Stimulated activated CD8-positive, alpha-beta memory T cell treated with anti-CD3 and anti-CD28 coated beads, Interleukin-7, amount 100 ng/mL, for 1 hour (primary cell): Measurements from ENCODE around the gene PLAAT4.
"Not testable (repeated sequence)": the region's sequence is repeated elsewhere in the genome, so short reads cannot be mapped to it uniquely, and the experiment has no call there.

Source experiments
- DNase-seq, 2 donors: peaks; one replicate each; pipeline ENCODE4 v3.0.0-alpha.2; 2020; ENCODE audit warnings: low read depth in 2 of 2

PLAAT4 gene

DNA sequence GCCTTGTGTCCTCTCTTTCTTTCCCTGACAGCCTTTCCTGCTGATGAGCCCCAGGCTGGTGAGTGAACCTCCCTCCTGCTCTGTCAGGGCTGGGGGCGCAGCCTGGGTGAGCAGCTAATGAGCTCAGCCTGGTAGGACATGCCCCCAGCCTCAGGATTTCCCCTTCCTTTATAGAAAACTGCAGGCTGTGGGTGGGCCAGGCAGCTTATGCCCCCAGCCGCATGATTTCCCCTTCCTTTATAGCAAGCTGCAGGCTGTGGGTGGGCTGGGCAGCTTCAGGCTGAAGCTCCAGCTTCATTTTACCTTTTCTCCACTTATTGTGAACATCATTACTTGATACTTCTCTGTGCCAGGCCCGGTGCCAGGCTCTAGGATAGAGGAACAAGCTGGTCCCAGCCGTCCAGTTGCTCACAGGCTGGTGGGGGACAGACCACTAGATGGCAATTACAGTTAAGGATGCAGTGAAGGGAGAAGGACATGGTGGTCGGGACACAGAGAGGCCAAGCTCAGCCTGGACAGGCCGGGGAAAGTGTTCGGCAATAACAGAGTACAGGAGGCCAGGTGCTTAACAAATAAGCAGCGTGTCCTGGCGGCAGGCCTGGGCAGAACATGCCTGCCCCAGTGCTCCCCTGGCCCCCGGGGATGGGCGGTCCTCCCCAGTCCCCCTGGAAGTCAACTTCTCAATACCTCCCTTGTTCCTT is 25.4 kb upstream of the PLAAT4 start:
- no peak for DNase-seq

DNA sequence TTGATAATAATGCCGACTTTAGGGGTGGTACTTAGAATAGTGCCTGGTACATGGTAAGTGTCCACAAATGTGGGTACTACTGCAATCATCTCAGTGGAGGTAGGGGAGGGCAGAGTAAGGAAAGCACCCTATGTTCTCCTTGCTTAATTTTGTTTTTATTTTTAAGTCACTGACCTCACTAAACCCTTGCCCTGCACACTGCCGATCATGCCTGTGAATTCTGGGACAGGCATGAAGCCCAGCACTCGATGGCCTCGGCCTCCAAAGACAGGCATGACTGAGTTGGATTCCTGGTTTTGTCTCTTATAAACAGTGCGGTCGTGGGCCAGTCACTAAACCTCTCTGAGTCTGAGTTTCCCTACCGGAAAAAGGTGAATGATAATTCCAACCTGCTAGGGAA is 23.8 kb upstream of the PLAAT4 start:
- DNase-seq, result no peak

DNA sequence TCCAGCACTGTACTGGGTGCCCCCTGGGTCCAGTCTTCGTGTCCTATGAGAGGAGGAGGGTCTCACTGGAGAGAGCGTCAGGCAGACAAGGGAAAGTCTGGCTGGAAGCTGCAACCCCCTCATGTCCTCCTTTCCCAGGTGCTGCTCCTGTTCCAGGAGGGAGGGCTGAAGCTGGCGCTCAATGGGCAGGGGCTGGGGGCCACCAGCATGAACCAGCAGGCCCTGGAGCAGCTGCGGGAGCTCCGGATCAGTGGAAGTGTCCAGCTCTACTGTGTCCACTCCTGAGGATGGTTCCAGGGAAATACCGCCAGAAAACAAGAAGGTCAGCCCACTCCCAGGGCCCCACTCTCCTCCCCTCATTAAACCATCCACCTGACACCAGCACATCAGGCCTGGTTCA is 20.5 kb upstream of the PLAAT4 start:
- DNase-seq, result no peak

DNA sequence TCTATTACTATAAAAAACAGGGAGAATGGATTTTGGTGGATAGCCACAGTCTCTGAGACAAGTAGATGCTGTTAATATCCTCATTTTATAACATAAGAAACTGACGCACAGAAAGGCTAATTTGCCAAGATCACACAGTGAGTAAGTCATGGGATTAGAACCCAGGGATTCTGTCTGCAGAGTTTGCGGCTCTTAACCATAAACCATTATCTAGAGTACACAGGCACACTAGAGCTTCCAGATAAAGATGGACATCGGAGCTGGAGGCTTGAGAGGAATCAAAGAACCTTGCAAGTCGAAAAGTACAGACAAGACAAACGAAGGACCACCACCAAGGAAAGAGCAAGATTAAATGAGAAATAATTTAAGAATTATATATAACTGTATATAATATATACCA is 19.5 kb upstream of the PLAAT4 start:
- no peak for DNase-seq

GRCh38 chr11:63518548-63518947 is 18.1 kb upstream of the PLAAT4 start:
- no peak for DNase-seq

- DNase-seq, result no peak
These were observed 15.9 kb upstream of the PLAAT4 start for GRCh38 chr11:63520606-63521170.

DNA sequence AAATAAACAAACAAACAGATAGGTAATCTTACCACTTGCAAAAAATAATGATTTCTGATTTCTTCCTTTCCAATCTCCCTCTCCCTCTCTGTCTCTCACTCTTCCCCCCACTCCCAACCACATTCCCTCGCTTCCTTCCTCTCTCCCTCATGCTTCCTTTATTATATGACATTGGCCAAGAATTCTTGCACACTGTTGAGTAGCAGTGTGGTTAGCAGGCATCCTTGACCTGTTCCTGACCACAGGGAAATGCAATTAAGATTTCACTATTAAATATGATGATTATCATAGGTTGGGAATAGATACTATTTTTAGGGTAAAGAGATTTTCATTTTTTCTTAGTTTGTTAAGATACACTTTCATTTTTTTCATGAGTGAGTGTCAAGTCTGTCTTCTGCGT is 14.7 kb upstream of the PLAAT4 start:
- DNase-seq, result no peak

- no peak for DNase-seq
These were observed 13.5 kb upstream of the PLAAT4 start for GRCh38 chr11:63523151-63523550.

DNA sequence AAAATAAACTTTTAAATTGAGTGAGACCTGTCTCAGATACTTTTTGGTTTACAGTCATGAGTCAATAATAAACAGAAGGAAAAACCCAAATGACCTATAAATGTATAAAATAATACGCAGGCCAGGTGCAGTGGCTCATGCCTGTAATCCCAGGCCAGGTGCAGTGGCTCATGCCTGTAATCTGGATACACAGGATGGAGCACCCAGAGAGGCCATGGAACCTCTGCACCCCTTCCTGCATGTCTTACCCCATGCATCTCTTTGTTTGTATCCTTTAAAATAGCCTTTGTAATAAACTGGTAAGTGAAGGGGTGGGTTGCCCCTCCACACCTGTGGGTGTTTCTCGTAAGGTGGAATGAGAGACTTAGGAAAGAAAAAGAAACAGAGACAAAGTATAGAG is 8.9 kb upstream of the PLAAT4 start:
- no peak for DNase-seq

DNA sequence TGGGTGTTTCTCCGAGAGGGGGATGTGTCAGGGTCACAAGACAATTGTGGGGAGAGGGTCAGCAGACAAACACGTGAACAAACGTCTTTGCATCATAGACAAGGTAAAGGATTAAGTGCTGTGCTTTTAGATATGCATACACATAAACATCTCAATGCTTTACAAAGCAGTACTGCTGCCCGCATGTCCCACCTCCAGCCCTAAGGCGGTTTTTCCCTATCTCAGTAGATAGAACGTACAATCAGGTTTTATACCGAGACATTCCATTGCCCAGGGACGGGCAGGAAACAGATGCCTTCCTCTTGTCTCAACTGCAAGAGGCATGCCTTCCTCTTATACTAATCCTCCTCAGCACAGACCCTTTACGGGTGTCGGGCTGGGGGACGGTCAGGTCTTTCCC is 8.5 kb upstream of the PLAAT4 start:
- not testable (repeated sequence) for DNase-seq

GRCh38 chr11:63528729-63529278 is 7.8 kb upstream of the PLAAT4 start:
- not testable (repeated sequence) for DNase-seq

DNA sequence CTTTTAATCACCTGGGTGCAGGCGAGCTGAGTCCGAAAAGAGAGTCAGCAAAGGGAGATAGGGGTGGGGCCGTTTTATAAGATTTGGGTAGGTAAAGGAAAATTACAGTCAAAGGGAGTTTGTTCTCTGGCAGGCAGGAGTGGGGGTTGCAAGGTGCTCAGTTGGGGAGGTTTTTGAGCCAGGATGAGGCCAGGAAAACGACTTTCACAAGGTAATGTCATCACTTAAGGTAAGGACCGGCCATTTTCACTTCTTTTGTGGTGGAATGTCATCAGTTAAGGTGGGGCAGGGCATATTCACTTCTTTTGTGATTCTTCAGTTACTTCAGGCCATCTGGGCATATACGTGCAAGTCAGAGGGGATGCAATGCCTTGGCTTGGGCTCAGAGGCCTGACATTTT is 7.2 kb upstream of the PLAAT4 start:
- DNase-seq, result not testable (repeated sequence)

DNA sequence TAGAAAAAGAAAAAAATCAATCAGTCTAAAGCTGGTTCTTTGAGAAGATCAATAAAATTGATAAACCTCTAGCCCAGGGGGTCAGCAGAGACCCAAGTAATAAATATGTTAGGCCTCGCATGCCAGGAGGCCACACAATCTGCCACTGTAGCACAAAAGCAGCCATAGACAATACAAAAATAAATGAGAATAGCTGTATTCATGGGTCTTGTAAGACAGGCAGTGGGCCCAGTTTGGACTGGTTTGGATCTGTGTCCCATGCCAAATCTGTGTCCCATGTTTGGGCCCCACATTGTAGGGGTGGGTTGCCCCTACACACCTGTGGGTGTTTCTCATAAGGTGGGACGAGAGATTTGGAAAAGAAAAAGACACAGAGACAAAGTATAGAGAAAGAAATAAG is 6.6 kb upstream of the PLAAT4 start:
- no peak for DNase-seq

DNA sequence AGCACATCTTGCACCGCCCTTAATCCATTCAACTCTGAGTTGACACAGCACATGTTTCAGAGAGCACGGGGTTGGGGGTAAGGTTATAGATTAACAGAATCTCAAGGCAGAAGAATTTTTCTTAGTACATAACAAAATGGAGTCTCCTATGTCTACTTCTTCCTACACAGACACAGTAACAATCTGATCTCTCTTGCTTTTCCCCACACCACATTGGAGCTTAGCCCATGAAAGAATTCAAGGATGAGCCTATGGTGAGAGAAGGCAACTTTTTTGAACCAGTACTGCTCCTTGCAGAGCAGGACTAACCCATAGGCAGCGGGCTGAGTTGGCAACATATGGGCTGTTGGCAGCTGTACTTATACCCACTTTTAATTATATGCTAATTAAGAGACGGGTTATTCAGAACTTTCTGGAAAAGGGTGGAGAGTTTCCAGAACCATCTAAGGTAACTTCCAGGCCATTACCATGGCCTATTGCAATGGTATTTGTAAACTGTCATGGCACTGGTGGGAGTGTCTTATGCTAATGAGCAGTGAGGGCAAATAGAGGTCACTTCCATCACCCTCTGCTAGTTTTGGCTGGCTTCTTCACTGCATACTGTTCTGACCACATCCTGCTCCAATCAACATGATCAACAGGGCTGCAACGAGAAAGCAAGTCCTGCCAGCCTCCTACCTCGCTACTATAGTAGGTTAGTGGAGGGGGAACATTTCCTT is 5.4 kb upstream of the PLAAT4 start:
- DNase-seq, result not testable (repeated sequence)

DNA sequence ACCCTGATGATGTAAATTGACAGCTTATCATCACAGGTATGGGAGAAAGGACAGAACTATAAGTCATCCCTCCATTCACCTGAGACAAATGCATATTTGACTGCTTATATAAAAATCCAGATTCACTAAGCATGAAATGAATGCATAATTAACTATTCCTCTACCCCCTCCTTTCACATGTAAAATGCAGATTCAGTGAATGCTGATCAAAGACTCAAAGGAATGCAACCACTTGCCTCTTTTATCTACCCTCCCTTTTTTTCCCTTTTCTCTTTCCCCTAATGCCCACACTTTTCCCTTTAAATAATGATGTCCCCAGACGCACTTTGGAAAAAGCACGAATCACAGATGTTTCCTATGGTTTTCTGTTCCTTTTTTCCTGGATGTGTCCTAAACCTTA is 4.5 kb upstream of the PLAAT4 start:
- no peak for DNase-seq

DNA sequence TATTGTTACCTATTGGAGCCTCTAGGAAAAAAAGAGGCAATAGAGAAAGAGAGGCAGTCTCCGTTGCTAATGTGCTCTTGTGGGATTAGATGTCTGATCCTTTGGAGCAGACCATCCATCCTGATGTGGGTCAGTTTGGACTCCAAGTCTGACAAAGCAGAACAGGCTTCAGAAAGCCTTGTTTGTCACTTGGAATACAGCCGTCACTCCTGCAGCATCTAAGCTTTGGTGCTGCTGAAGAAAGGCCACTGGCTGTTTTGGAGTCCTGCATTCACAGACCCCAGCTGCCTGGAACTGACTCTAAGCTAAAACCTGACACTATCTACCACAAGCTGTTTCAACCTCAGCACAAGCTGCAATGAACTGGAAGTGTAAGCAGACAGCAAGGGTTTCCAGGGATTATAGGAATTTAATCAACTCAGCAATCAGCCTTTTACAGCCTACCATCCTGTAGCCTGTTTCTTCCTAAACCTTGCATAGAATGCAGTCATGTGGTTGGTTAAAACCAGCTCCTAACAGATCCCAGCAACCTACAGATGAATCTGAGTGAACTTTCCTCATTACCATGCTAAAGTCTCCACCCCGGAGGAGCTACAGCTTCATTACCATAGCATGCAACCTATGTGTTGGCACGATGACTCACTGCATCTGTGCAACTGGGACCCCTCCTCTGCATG is 3.7 kb upstream of the PLAAT4 start:
- DNase-seq, result no peak

DNA sequence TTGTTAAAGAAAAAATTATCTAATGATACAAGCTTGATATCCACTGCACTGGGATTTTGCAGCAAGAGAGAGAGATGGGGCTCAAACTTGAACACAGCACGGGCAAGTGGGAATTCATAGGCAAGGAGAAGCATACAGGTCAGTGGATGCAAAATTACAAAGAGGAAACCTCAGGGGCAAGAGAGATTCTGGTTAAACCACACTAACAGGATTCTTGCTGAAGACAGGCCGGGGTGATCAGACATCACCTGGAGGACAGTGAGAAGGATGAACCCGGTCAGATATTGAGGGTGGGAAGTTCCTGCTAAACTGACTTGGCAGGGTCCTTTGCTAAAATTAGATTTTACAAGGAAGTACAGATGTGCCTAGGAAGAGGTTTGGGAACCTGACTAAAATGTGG is 2.5 kb upstream of the PLAAT4 start:
- DNase-seq, result no peak

GRCh38 chr11:63534895-63535461 is 1.6 kb upstream of the PLAAT4 start:
- DNase-seq, result no peak

DNA sequence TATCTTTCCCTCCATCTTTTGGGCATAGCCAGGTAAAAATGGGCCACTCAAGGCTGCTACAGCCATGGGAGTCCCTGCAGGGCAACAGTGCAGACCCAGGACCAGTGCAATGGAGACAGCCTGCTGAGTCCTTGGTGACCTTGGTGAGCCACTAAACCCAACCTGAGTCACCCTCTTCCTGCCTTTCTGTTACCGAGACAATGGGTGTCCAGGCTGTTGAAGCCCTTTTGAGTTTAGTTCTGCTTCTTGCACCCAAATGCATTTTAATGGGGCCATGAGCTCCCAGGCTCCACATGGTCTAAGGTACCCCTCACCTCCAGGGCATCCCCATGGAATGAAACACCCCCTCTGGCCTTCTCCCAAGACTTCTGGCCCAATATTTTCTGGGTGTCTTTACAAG is 874 bp upstream of the PLAAT4 start:
- no peak for DNase-seq

DNA sequence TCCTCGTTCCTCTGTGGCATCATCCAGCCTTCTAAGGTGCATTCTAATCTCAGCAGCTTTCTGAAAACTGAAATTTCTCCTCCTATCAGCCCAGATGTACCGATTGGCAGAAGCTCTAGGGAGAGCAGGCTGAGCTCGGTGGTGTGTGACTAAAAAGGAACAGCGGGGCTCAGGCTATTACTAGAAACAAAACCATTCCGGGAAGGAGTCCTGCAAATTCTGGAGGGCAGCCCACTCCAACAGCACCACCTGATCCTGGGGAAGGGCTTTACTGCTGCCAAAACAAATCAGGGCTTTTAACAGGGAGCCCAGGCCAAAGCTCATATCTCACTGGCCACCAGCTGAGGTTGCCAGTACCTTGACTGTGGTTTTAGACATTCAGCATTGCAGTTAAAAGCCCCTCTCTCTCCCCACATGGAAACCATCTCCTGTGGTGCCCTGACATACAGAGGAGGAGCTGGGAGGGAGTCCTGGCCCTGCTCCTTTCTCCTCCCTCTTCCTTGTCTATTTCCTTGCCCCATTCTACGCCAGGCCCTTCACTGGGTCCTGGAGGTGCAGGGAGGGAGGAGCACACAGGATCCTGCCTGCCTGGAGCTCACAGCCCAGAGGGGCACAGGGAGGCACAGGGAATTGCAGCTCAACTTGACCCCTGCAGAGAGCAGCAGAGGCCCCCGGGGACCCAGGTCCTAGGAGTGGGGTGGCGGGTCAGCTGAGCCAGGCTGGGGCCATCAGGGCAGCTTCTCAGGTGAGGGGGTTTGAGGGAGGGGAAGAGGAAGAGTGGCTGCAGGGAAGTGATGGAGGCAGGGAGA is 889 bp downstream of the PLAAT4 start:
- no peak for DNase-seq

DNA sequence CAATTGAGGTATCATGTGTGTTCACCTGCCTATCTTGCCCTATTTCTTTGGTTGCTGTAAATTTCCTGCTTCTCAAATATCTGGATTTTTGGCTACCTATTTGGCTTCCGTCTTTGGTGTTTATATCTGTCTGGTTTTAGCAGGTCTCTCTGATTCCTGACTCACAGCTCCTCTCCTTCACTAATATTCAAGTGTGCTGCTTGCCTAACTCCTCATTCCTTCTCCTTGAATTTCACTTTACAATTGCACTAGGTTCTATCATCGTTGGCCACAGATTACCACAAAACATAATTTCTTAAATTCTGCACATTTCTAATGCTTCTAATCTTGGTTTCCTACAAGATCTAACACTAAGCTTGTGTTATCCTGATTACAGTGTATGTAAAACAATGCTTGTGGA is 5.9 kb downstream of the PLAAT4 start:
- not testable (repeated sequence) for DNase-seq
